DMS153 (cell line): ENCODE measurements around the gene C14orf132.

Experiments used
- DNase-seq: peaks from one replicate; lab custom pipeline; 2025; lab: John Stamatoyannopoulos, UW

The C14orf132 gene

DNA sequence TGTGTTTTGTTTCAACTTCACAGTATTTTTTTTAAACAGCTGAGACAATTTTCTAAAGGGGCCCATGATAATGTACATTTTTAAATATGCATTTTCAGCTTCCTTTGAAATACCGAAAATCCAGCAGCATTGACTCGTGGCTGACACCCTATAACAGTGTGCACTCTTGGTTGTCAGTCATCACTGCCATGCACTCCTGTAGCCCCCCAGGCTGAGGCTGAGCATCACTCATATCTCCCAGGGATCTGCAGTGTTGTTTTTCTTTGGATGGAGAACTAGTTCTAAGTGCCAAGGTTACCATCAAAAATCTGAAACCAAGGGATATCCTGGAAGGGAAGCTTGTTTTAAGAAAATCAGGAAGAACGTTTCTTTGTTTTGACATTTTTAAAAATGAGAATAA, 81.2 kb downstream of the C14orf132 start:
- DNase-seq, result no peak

DNA sequence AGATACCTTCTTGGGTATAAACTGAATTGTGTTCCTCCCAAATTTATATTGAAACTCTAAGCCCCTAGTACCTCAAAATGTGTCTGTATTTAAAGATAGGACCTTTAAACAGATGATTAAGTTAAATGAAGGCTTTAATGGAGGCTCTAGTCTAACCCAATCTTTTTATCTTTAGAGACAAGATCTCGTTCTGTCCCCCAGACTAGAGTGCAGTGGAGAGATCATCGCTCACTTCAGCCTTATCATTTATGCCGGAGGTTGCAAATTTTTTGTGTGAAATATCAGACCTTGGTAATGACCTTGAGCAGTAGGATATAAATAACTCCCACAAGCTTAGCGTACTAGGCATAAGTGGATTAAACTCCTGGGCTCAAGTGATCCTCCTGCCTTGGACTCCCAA, 81.8 kb downstream of the C14orf132 start:
- no peak for DNase-seq

DNA sequence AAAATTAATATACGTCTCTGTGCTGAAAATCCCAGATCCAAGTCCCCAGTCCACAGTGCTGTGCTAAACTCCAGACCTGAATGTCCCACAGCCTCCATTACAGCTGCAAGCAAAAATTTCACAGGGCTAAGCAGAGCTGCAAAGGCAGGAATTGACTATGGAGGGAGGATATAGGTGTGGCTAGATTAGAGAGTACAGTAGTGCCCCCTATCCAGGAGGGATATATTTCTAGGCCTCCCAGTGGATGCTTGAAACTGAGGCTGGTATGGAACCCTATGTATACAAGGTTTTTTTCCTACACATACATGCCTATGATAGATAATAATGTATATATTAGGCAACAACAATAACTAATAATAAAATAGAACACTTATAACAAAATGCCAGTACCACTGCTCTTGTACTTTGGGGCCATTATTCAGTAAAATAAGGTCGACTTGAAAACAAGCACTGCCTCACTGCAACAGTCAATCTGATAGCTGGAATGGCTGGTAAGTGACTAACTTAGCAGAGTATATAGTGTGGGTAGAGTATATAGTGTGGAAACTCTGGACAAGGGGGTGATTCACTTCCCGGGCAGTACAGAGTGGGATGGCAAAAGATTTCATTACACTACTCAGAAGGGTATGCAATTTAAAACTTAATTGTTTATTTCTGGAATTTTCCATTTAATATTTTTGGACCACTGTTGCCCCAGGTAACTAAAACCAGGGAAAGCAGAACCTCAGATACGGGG, 82.7 kb downstream of the C14orf132 start:
- no peak for DNase-seq

DNA sequence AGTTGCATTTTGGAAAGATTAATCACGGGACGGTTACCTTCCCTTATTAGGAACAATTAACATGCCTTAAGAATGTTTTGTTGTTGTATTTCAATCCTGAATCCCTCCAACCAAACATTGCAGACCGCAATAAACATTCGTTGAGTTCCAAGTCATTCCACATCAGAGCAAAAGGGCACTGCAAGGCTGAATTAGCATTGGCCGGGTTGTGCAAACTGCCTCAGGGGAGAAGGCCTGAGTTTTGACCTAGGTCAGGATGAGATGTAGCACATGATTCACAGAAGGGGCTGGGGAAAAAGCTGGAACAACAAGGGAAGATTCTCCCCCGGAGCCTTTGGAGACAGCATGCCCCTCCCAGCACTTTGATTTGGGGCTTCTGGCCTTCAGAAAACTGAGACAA, 83.3 kb downstream of the C14orf132 start:
- no peak for DNase-seq

DNA sequence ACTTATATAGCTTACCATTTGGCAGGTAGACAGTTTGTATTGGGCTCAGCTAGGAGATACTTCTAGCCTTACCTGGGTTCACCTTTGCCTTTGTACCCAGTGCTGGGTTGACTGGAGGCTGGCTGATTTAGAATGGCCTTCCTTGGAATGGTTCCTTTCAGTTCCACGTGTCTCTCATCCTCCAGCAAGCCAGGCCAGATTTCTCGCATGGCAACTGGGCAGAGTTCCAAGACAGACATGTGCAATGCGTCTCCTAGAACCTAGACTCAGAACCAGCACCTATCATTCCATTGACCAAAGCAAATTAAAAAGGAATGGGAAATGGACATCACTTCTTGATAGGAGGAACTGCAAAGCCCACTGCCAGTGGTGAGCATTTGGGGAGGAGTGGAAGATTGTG, 86.4 kb downstream of the C14orf132 start:
- DNase-seq, result no peak

DNA sequence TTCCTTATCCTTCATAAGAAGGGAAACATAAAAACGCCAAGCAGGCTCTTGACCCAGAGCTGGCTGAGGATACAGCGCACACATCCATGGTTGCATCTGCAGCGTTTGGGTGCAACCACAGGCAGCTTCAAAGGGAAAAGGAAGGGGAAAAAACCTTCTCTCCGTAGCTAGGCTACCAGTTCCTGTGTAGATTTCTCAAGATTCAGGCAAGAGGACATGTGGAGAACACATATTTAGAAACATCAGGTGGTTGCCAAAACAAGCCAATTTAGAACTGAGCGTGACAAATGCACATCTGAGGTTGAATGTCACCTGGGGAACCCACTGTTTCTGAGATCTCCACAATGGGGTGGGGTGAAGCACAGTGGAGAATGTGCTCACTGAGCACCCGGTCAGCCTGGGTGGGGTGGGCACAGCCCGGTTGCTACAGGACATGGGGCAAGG, 87.2 kb downstream of the C14orf132 start:
- no peak for DNase-seq

DNA sequence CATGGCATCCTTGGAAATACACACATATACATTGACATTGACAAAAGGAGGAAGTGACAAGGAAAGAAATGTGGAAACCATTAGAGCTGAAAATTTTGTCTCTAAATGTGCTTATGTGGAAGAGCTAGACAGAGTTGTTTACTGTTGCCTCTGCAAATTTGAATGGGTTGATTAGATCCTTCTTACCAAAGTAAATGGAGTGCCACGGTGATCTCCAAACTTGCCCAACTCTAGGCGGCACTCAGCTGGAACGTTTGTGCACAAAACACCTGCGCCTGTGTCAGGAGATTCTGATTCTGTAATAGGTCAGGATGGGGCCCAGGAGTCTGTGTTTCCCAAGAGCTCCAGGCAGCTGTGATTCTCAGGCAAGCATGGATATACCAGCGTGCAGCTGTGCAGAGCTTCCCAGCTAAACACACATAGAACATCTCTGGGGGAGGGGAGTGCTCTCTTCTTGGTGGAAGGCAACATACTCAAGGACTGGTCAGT, 87.7 kb downstream of the C14orf132 start:
- no peak for DNase-seq

DNA sequence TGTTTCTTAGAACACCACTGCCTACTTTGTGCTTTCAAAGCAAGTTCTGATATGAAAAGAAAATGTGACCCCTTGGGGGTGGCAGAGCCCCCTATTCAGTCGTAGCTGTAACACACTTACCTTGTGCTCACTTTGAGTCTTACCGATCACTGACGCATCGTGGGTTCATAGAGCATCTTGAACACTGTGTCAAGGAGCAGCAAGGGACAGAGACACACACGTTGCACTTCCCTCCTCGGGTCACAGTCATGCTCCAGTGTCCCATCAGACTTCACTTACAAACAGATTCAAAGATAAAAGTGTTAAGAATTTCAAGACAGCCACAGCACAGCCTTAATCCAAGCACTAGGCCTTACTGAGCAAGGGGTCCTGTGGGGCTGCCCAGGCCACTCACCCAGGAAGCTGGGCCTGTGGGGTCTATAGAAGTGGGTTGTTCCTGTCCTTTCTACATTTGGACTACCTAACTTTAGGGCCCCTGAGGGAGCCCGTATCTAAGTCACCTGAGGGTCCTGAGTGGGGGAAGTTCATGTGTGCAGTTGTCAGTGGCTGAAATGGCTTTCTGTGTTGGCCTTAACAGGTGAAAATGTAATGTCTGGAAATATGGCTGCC, 90.1 kb downstream of the C14orf132 start:
- no peak for DNase-seq

DNA sequence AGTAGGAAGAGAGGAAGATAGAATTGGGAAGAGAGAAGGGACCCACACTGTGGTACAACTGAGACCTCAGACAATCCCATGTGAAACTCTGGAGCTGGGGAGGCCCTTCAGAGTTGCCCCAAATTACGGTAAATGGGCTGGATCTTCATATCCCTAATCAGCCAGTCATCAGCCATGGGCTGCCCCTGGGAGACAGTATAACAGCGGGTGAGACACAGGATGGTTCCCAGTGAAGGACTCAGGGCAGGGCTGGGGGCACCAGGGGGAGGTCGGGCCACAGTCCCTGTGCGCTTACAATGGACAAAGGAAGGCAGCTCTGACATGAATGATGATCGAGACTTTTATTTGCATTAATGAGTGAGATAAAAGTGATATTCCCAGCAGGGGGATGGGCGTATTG, 91.2 kb downstream of the C14orf132 start:
- no peak for DNase-seq

DNA sequence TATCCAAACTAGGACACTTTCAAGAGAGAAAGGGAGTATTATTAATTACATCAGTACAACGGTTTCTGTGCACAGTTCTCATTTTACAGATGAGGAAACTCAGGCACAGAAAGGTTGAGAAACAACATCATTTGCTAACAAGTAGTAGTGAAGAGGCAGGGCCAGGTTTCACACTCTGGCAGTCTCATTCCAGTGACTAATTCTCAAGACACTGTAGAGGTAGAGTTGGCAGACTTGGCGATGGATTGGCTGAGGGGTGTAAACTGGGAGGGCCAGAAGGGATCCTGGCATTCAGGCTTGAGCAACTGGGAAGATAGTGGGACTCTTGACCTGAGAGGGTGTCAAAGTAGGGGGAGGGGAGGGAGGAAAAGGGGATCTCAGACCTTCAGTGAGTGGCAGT, 91.7 kb downstream of the C14orf132 start:
- no peak for DNase-seq

DNA sequence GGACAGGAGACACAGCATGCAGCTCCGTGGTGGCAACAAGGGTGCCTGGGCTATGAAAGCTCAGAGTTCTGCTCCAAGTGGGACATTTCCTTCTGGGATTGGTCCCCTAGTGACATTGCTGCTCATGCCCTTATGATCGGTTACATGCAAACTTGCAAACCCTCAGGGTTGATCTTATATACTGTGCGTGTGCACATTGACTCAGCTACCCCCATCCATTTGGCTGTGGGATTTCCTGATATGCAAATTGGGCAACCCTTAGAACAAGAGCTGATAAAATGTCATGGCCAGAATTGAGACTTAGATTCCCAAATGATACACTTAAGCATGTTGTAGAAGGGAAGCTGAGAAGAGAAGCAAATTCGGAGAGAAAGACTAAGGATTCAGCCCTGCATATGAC, 92.7 kb downstream of the C14orf132 start:
- no peak for DNase-seq

DNA sequence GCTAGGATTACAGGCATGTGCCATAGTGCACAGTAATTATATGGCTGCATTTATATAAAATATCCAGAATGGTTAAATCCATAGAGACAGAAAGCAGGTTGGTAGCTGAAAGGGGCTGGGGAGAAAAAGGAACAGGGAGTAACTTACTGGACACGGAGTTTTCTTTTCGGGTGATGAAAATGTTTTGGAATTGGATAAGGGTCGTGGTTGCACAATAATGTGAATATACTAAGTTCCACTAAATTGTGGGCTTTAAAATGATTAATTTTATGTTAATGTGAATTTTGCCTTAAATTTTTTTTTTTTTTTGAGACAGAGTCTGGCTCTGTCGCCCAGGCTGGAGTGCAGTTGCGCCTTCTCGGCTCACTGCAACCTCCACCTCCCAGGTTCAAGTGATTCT, 95.3 kb downstream of the C14orf132 start:
- no peak for DNase-seq

DNA sequence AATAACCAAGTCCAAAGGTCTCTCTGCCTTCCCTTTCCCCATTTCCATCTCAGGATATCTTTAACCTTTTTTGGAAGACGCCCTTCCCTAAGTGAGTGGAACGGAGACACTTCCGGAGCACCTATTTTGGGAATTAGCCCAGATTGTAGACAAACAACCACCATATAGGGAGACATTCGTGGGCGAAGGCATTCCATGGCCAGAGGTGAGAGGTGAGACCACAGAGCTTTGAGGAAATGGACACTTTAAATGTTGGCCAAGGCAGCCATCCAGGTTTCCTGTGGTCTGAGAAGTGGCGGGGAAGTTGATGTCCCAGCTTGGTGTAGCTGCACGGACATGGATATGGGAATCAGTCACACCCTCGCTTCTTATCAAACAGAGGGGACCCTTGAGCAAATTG, 96.1 kb downstream of the C14orf132 start:
- no peak for DNase-seq

DNA sequence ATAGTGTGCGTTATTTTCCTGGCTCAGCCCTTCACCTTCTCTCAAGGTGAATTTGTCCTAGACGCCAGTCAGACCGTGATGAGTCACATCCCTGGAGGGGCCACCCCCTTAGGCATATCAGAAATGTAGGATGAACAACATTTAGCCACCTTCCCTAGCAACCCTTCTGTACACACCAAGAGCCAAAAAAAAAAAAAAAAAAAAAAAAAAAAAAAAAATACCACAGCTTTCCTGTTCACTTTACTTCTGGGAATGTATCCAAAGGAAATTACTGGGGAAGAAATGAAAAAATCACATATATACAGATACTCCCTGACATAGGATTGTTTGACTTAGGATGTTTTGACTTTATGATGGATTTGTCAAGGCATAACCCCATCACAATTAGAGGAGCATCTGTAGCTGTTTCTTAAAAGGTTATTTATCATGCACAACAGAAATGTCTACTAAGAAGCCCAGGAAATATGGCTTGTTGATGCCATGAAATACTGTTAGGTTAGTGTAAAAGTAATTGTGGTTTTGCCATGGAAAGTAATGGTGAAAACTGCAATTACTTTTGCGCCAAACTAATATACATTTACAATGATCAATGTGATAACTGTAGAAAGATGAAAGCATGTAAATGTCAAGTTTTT, 97.3 kb downstream of the C14orf132 start:
- DNase-seq, result no peak

DNA sequence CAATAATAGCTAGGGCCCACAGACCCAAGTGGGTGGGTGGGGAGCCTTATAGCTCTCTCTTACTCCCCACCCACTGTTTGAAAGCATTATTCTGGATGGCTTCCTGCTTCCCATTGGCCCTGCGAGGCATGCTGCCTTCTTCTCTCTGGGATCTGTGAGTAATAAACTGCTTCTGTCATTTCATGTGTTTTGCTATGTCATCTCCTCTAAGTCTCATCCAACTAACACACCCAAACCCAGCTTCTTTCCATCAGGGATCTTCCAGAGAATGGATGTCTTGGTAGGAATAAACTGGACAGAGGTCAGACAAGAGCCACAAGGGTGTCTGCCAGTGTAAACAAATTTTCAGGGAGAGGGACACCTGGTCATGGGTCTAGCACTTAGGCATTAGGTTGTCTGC, 99.1 kb downstream of the C14orf132 start:
- DNase-seq, result no peak

DNA sequence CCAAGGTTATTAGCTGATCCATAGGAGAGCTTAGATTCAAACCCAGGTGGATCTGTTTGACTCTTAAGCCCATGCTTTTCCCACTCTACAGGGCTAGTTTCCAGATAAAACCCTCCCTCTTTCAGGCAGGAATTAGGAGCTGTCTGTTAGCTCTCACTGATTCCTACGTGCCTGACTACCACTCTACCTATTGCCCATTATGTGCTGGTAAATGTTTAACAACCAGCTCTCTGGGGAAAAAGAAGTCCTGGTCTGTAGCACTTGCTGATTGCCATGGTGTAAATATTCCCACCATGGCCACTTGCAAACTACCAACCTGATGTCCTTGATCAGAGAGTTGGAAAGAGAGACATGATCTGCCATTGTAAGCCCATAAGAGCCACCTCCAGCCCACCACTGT, 100.0 kb downstream of the C14orf132 start:
- no peak for DNase-seq

DNA sequence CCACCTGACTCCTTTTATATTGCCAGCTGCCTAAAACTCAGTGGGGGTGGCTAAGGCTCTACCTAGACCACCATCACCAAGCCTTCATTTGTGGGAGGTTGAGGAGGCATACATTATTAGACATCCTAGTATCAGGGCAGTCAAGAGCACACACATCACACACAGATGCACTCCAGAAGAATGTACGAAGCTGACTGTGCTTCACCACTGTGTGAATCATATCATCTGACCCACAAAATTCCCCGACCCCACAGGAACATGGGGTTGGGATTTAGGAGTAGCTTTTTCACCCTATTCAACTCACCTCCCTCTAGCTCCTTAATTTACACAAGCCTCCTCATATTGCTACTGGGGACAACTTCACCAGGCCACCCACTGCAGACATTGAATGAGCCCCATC, 100.7 kb downstream of the C14orf132 start:
- no peak for DNase-seq

DNA sequence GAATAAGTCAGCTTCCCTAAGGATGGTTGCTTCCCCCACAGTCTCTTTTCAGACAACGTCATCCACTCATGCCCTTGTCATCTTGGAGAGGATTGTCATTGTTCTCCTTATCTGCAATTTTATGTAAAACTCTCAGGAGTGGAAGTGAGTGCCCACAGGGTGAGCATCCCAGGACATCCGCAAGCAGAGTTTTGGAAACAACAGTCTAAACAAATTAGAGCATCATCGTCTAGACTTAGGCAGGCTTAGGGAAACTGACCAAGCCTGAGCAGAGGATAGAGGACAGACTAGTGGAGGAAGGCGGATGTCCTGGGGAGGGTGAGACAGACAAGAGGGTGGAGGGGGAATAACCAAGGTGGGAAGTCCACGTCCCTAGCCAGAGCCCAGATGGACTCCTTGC, 101.8 kb downstream of the C14orf132 start:
- DNase-seq, result no peak
